ENCODE measurements around the gene TPH1.

TPH1 gene

DNA sequence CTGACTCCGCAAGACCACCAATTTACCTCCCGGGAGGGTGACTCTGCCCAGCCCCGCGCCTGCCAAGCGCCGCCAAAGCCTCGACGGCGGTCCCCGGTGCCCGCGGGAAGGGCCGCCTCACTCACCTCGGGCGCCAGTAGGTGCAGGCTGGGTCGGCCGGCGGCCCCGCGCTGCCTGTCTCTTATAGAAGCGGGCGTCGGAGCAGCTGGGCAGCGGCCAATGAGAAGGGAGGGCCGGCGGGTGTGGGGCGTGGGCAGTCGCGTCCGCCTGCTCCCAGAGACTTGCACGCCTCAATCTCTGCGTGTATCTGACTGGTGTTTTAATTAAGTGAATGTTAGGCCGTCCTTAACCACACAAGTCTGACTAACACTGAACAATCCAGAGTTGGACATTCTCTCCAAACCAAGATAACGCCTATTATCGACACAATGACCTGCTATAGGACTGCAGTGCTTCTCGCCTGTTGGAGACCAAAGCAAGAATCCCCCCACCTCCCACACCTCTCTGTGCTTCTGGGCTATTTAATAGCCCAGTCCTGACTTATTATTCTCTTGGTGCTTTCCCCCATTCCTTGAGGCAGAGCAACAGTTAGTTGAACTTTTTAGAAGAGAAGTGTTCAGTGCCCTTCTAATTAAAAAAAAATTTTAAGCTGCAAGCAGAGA lies at the start of gene TPH1:
TPH1 (minus strand) TSS at position 154 of the 662 bp plus-strand sequence. CDS start 5,507 bp downstream, outside the sequence.
- DNase-seq (ENCODE audit: extremely low read depth in 1 of 2, low read depth in 1 of 2): no peak

DNA sequence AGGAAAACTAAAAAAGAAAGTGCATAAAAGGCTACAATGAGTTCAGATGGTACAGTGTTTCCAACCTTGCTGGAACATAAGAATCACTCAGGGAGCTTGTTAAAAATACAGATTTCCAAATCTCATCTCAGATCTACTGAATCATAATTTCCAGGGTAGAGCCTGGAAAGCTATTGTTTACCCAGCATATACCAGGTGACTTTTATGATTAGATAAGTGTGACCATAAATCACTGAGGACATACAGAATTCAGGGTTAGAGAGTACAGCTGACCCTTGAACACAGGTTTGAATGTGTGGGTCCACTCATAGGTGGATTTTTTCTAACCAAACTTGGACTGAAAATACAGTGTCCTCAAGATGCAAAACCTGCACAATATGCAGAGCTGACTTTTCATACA lies 47.9 kb upstream of the TPH1 start:
- no peak for DNase-seq (ENCODE audit: extremely low read depth in 1 of 2, low read depth in 1 of 2)

DNA sequence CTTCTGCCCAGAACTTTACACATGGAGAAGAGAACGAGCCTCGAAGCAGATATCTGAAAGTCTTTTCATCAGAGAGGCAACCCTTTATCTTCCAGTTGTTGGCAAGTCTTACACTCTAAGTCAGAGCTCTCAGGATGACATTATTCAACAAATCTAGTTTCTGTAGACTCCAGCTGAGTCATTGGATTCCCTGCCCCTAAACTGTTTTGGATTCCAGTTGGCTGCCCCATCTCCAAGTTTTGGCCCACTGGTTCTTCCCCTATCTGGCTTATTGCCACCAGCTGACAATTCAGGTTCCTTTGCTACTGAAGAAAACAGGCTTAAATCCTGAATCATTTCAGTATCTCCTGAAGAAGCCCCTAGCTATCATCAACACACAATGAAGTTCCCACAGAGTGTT lies 45.7 kb upstream of the TPH1 start:
- no peak for DNase-seq (ENCODE audit: extremely low read depth in 1 of 2, low read depth in 1 of 2)

DNA sequence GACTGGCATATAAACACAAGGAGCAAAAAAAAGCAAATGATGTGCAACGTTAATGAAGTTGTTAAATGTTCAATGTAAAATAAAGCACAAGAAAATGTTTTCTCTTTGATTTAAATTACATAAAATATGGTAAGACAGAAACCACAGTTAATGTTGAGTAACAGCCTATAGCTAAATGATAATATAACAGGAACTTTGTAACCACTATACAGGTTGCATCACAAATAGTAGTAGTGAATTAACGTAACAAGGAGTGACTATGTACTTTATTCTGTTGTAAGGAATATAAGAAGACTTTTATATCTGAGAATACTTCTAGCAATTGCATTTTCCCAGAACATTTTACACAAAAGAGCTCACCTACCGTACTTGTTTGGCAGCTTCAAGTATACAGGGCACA lies 42.9 kb upstream of the TPH1 start:
- DNase-seq (ENCODE audit: extremely low read depth in 1 of 2, low read depth in 1 of 2): no peak

DNA sequence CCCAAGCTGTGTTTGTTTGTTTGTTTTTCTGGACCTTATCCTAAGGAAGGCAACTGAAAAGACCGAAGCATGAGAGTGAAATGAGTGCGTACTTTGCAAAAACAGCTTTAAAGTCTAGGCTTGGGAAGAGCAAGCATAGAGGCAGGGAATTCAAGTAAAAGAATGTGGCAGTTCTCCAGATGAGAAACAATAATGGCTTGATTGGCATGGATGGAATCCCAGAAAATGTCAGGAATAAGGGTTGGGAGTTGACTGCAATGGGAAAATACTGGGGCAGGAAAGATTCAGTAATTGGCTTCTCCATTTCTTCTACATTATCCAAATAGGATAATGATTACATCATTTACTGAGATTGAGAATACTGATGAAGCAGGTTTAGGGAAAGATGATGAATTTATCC lies 42.3 kb upstream of the TPH1 start:
- DNase-seq (ENCODE audit: extremely low read depth in 1 of 2, low read depth in 1 of 2): no peak

DNA sequence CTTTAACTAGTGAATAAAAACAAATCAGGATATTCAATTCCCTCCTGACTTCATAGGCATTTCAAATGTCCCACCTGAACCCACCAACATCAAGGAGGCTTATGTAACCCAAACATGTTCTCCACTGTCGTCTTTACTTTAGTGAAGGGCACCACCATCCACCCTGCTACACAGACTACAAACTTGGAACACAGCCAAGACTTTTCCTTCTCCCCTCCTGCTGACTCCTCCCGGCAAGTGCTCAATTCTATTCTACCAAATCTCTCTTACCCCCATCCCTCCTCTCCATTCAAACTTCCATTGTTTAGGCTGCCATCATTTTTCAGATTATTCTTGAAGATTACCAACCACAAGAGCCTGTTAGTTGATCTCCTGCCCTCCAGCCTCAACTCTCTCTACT lies 35.5 kb upstream of the TPH1 start:
- DNase-seq (ENCODE audit: extremely low read depth in 1 of 2, low read depth in 1 of 2): no peak

DNA sequence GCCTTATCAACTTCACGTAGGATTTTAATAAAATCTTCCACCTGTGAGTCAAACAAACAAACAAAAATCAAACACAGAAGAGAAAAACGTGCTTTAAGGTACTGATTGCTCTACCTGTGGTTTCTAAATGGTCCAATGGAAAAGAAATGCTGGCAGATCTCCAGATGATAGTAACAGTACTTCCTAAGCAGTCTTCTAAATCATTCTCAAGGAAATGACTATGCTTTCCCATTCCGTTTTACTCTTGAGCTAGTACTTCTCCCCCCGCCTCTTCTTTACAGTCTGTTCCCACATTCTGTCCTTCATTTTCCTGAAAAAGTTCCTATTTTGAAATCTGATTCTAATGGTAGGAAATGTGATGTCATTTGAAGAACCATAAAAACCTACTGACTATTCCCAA lies 34.4 kb upstream of the TPH1 start:
- DNase-seq (ENCODE audit: extremely low read depth in 1 of 2, low read depth in 1 of 2): no peak

DNA sequence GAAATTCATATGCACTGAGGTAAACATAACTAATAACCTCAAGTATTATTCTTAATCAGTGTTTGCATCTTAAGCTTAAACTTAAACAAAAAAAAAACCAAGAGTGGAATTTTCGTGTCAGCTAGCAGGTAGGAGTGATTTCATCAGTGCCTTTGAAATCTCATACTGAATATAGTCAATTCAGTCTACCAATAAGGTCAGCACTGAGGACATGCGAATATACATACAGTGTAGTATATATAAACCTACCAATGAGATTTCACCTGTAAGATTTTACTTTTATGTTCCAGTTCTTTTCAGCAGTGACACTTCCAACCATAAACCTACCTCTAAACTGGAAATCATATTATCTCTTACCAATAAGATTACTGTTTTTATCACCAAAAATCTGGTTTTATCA lies 32.8 kb upstream of the TPH1 start:
- no peak for DNase-seq (ENCODE audit: extremely low read depth in 1 of 2, low read depth in 1 of 2)

DNA sequence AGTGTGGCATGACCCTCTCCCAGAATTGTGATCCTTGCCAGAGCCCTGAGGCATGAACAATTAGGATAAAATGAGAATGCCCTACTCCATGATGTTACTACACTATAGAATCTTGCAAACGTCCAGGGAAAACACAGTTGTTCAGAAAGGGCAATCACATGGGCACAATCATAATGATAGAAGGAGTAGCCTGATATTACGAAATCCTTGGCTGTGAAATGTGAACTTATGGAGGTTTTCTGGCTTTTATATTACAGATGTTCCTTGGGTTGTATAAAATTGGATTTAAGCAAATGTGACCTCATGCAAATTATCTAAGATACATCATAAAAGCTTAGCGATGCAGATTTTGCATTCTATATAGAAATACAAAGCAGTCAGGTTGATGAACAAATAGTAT lies 29.4 kb upstream of the TPH1 start:
- no peak for DNase-seq (ENCODE audit: extremely low read depth in 1 of 2, low read depth in 1 of 2)

DNA sequence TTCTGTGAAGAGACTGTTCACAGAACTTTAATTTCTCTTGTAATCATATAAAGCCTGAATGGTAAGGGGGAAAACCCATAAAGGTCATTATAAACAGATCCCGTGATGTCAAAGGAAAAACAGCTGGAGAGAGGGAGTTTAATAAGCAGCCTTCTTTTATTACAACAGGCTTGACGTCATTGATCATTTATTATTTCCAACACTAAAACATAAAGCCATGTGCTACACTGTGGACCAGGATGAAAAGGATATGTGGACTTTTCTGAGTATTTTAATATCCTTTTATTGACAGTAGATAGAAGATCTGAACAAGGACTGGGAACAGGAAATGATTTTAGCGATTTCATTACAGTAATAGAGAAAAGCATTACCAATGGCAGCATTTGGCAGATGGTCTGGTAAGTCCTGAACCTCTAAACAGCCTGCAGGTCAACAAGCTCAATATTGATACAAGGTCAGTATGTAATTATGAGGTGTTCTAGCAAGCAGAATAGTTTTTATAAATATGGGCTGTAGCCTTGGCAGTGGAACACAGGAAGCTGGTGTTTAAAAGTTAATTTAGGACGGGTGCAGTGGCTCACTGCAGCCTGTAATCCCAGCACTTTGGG lies 25.1 kb upstream of the TPH1 start:
- DNase-seq (ENCODE audit: extremely low read depth in 1 of 2, low read depth in 1 of 2): no peak

DNA sequence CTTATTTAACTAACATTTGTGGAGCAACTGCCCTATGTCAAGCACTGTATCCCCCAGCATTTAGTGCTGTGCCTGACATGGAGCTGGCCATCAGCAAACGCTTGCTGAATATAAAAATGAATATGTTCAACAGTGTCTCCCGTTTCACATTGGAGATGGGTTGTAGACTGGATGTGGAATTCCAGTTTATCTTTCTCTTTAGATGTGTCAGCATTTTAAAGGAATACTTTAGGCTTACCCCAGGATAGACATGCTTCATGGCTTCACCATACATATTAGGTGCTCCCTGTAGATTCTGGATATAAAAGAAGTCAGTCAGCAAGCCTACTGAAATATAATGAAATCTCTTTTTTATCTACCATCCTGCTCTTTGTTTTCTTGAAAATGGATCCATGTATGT lies 21.3 kb upstream of the TPH1 start:
- DNase-seq (ENCODE audit: extremely low read depth in 1 of 2, low read depth in 1 of 2): no peak

DNA sequence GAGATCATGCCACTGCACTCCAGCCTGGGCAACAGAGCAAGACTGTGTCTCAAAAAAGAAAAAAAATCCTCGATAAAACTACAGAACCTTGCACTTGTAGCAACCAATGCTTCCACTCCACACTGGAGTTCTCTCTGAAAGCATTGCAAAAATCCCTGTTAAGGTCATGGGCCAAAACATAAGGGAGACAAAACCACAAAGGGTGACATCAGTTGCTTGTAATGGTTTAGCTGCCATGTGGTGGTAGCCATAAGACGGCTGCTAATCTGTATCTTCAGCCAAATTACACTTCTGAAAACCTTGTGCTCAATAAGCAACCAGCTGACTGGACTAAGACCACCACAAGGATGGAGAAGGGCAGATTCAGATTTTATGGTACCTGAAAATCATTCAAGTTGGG lies 20.6 kb upstream of the TPH1 start:
- no peak for DNase-seq (ENCODE audit: extremely low read depth in 1 of 2, low read depth in 1 of 2)

DNA sequence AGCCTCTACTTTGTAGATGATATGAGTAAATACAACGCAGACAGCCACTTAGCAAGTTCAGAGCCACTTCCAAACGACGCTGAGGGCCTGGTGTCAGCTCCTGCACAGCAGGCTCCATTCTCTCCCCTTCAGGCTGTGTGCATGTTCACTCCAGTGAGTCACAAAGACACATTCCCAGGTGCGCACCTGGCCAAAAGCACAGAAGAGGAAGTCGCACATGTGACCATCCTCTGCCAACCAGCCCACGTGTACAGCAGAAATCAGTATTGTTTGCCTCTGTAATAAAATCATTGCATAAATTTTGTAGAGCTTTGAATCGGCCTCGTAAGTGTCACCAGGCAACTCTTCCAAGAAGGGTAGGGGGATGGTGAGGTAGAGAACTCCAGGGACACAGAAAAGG lies 19.5 kb upstream of the TPH1 start:
- no peak for DNase-seq (ENCODE audit: extremely low read depth in 1 of 2, low read depth in 1 of 2)

DNA sequence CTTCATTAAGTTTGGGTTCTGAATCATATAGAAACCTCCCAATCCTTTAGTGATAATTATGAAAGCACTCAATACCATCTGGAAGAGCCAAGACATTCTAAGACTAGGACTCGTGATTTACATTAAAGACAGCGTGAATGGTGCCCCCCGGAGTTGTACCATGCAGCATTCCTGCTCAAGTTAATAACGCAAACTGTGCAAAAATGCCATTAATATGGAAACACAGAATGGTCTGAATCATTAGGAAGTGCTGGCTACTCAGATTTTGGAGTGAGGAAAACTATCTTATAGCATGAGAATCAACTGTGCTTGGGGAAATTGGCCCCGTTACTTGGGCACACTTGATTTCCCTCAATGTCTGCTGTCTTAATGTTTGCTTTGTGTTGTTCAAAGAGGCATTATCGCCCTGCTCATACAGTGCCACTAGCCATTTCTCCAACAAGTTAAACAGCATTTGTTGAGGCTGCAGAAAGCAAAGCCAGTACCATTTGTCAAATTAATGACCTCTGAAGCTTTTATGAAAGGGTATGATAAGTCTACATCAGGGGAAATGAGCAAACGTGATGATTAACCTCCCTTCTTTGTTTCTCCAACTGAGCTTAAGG lies 18.5 kb upstream of the TPH1 start:
- no peak for DNase-seq (ENCODE audit: extremely low read depth in 1 of 2, low read depth in 1 of 2)

DNA sequence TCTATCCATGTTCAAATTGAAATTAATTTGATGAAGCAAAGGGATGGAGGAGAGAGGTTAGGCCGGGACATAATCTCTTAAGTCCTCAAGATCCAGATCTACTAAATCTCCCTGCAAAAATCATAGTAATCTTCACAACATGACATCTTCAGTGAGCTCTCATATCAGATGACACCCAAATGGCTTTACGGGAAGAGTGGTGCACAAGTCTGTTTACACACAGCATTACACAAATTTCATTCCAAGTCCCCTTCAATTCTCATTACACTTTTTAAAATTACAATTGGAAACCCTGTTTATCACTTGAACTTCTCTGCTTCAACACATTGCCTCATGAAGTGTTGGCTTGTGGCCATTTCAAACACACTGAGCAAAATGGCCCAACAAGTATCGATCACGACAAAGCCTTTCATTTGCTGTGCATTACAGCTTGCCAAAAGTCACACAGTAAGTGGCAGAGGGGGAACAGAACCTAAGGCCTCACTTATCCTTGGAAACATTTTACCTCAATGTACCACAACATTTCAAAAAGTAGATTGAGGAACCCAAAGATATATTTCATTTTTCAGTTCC lies 17.9 kb upstream of the TPH1 start:
- no peak for DNase-seq (ENCODE audit: extremely low read depth in 1 of 2, low read depth in 1 of 2)

DNA sequence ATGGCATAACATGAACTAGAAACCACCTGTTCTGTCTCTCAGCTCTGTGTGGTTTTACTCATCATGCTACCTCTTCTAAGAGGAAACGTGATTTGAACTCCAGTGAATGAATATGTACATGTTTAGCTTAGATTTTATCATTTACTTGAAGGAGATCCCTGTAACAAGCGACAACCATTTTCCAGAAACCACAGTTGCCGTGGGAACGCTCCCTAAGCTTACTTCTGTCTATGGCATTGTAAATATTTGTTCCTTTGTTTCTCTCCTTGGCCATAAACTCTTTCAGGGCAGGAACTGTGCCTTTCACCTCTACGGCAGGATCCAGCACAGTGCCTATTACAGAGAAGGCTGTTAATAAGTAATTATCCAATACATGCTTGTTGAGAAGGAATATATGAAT lies 17.1 kb upstream of the TPH1 start:
- DNase-seq (ENCODE audit: extremely low read depth in 1 of 2, low read depth in 1 of 2): no peak

DNA sequence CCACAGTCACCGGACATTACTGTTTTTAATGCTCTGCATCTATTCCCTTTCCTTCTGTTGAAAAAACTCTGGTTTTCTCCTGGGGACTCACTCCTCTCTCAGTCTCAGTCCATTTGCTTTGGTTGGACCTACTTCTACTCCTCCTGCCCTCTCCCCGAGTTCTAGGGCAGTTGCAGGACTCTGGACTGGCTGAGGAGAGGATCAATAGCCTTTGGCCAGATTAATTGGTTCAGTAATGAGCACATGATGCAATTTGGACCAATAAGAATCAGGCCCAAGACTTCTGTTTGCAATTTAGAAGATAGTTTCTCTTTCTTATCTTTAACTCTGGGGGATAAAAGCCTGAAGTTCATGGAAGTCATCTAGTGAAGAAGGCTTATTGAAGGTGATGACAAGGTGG lies 15.3 kb upstream of the TPH1 start:
- no peak for DNase-seq (ENCODE audit: extremely low read depth in 1 of 2, low read depth in 1 of 2)

DNA sequence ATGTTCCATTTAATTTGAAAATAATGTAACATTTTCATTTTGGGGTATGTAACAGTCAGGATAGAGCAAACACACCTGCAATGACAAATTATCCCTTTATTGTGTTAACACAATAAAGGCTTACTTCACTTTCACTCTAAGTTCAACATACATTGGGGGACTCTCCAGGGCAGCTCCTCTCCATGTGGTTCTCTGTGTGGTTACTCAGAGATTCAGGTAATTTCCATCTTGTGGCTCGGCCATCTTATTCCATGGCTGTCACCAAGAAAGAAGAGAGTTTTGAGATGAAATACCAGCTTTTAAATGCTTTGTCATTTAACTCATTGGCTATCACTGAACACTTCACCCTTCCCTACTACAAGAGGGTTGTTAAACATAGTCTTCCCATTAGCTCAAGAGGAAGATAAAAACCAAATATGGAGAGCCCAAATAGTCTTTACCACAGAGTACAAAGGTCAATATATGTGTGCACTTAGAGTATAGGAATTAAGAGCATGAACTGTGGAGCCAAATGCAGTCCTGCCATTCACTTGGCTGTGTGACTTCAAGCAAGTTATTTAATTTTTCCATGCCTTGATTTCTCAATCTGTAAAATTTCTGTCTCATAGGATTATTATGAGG lies 10.6 kb upstream of the TPH1 start:
- no peak for DNase-seq (ENCODE audit: extremely low read depth in 1 of 2, low read depth in 1 of 2)

DNA sequence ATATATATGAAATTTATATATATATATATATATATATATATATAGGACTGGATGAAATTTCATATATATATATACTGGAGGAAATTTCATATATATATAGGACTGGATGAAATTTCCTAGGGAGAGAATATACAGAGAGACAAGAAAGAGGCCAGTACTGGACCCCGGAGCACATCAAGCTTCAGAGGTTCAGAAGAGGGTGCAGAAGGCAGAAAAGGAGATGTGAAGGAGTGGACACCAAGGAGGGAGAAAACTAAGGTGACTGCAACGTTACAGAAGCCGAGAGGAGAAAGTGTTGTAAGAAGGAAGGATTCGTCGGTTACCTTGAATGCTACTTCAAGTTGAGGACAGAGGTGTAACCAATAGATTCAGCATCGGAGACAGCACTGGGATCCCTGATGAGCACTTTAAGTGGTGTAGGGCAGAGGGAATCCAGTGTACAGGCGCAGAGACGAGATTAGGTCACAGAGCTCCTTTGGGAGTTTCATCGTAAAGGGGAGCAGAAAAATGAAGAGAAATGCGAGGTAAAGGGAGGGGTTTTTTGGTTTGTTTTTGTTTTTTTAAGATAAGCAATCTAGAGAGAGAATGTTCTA lies 8.5 kb upstream of the TPH1 start:
- no peak for DNase-seq (ENCODE audit: extremely low read depth in 1 of 2, low read depth in 1 of 2)

DNA sequence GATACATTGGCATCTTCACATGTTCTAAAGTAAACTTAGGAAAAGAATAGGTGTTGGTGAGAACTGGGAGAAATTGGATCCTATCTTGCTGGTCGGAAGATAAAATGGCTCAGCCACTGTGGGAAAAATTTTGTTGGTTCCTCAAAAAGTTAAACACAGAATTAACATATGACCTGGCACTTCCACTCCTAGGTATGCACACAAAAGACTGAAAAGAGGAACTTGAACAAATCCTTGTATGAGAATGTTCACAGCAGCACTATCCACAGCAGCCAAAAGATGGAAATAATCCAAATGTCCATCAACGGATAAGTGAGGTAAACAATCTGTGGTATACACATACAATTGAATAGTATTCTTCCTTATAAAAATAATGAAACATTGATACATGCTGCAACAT lies 4.8 kb upstream of the TPH1 start:
- no peak for DNase-seq (ENCODE audit: extremely low read depth in 1 of 2, low read depth in 1 of 2)

DNA sequence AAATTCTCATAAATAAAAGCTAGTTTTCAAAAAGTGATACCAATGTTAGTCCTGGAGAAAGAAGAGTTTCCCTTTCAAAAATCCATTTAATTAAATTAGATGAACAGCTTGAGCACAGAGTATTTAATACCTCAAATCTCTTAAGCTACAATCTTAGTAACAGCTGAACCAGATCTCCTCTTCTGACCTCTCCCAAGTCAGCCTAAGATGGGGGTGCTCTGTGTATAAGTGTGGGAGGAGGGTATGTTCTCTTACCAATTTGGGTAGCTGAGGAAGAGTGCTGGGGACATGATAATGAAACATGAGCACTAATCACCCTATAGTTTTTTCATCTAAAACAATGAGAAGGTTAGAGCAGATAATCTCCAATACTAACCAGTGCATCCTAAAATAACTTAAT lies 9.6 kb downstream of the TPH1 start:
- no peak for DNase-seq (ENCODE audit: extremely low read depth in 1 of 2, low read depth in 1 of 2)

DNA sequence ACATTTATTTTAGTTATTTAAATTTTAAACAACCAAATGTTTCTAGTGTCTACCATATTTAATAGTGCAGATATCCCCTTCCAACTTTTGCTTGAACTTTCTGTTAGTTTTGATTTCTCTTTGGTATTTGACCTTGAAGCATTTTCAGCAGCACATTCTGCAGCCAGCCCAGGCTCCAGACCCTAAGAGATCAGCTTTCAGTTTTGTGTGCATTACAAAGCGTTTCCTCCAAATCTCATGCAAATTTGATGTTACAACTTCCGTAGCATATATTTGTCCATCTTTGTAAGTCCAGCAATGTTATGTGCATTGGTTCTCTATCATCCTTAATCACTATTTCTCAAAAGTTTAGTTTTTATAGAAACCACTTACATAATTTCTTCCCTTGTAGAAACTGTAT lies 18.6 kb downstream of the TPH1 start:
- no peak for DNase-seq (ENCODE audit: extremely low read depth in 1 of 2, low read depth in 1 of 2)
